NCI-H2107 (cell line): Measurements from ENCODE around the gene HACL1.
"Not testable (repeated sequence)": the region's sequence is repeated elsewhere in the genome, so short reads cannot be mapped to it uniquely, and the experiment has no call there.

Experiments used
- DNase-seq: peaks from one replicate; lab custom pipeline; 2025; lab: John Stamatoyannopoulos, UW

Gene HACL1

GRCh38 chr3:15579051-15579450, 22.3 kb downstream of the HACL1 start:
- no peak for DNase-seq

GRCh38 chr3:15578289-15578867, 23.0 kb downstream of the HACL1 start:
- DNase-seq: no peak

DNA sequence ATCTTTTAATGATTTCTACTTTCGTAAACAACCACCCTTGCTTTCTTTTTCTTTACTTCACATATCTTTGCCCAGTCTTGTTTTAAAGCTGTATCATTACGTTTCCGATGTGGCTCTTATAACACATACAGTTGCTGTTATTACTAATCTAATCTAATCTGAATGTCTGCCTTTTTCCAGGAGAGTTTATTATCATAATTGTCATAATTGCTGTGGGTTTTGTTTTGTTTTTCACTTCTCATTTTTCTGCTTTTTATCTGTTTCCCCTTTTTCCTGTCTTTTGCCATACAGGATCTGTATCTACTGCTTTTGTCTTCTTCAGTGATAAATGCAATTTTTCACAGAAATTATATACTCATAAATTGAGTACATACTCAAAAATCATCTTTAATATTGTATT, 24.9 kb downstream of the HACL1 start:
- DNase-seq: no peak

DNA sequence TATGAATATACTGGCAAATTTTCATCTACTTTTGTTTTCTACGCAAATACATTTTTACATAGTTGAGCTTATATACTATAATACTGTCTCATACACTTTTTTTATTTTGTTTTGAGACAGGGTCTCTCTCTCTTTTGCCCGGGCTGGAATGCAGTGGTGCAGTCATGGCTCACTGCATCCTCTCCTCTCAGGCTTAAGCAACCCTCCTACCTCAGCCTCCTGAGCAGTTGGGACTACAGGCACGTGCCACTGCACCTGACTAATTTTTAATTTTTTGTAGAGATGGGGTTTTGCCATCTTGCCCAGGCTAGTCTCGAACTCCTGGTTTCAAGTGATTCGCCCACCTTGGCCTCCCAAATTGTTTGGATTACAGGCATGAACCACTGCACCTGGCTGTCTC, 25.9 kb downstream of the HACL1 start:
- no peak for DNase-seq

DNA sequence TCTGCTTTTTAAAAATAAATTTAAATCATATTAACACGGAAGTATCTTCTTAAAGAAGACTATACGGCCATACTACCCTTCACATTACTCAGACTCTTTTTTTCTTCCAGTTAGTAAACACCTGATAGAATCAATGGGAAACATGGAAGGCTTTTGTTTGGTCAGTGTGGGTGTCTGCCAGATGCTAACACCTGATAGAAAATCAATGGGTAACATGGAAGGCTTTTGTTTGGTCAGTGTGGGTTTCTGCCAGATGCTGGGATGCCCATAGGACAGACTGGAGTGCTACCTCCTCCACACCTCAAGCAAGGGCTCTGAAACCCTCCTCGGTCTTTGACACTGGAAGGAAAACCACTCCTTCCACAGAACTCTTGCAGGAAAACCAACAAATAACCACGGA, 29.2 kb downstream of the HACL1 start:
- DNase-seq: no peak

- DNase-seq: no peak
These were observed 38.2 kb downstream of the HACL1 start for GRCh38 chr3:15563190-15563589.

- no peak for DNase-seq
These were observed 38.8 kb downstream of the HACL1 start for GRCh38 chr3:15562560-15562959.

GRCh38 chr3:15558581-15558980, 42.8 kb downstream of the HACL1 start:
- no peak for DNase-seq

GRCh38 chr3:15557511-15557946, 43.8 kb downstream of the HACL1 start:
- DNase-seq: no peak

DNA sequence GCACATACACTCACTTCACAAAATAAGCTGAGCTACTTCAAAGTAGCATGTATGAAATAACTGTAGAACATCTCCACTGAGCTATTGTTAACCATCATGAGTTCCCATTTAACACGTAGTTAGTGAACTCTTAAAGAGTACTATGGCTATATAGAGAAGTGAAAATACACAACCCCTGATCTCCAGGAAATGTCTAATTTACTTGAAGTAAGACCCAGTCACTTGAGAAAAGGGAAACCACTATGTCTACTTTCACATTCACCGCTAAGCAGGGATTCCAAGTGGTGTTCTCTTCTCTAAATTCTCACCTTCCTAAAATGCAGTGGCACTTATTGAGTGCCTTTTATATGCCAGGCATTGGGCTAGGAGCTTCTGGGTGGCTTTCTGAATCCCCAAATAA, 44.9 kb downstream of the HACL1 start:
- no peak for DNase-seq

- no peak for DNase-seq
These were observed 47.6 kb downstream of the HACL1 start for GRCh38 chr3:15553749-15554148.

DNA sequence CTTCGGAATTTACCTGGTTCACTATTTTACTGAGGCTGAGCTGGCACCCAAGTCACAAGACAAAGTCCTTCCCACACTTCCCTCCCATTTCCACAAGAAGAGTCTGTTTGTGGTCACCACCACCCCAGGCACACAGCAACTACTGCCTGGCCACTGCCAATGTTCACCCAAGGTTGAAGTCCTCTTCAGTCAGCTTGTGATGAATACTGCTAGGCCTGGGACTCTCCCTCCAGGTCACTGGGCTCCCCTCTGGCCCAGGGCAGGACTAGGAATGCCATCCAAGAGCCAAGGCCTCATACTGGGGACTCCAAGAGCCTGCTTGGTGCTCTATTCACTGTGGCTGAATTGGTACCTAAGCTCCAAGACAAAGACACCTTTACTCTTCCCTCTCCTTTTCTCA, 49.5 kb downstream of the HACL1 start:
- DNase-seq: no peak

DNA sequence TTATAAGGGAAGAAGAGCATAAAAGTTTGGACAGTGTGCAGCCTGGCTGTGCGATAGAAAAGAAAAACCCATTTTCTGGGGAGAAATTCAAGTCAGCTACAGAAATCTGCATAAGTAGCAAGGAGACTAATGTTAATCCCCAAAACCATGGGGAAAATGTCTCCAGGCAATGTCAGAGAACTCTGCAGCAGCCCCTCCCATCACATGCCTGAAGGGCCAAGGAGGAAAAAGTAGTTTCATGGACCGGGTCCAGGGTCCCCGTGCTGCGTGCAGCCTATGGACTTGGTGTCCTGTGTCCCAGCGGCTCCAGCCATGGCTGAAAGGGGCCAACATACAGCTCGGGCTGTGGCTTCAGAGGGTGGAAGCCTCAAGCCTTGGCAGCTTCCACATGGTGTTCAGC, 51.5 kb downstream of the HACL1 start:
- DNase-seq: no peak

GRCh38 chr3:15542614-15543013, 58.8 kb downstream of the HACL1 start:
- DNase-seq: no peak

DNA sequence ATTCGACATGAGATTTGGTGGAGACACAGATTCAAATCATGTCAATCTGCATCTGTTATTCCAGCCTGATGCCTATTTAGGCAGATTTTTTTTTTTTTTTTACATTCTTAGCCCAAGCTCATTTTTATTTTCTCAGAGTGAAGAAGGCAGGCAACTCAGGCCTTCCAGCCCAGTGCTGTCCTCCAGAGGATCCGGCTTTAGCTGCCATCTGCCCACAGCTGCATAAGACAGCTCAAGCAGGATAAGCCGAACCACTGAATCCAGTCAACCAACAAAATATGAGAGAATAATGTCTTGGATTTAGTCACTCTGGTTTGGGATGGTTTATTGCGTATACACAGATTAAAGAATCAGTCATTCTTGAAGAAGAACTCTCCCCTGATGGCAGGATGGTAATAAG, 60.0 kb downstream of the HACL1 start:
- DNase-seq: no peak

DNA sequence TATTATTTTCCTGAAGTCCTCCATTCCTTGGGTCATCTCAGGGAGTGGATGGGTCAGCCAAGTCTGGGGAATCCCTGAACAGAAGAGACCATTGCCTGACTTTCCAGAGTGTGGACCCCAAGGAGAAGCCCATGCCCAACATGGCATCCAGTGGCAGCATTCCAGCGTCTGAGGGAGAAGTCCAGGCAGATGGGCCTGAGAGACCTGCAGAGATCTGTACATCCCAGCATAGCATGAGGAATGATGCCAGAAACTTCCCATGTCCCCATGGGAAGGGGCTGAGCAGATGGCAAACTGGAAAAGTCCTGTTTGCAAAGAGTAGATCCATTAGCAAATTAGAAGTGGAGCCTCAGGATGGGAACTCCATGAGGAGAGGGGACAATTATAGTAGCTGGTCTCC, 62.3 kb downstream of the HACL1 start:
- DNase-seq: no peak

GRCh38 chr3:15538345-15538744, 63.0 kb downstream of the HACL1 start:
- DNase-seq: no peak

- no peak for DNase-seq
These were observed 64.5 kb downstream of the HACL1 start for GRCh38 chr3:15536856-15537255.

DNA sequence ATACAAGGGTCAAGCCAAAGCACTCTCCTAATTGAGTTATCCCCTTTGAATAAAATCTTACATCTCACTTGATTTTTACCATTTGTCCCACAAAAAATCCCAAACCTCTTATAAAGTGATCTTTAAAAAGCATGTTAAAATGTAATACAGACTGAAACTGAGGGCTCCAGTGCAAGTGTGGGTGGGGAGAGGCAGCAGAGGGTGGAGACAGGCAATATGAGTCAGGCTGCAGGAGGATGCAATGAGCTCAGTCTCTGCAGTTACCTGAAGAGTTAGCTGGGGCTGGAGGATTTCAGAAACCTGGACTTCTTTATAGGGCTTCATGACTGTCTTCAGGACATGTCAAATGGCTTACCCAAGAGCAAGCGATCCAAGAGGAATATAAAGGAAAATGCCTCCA, 65.6 kb downstream of the HACL1 start:
- DNase-seq: no peak

DNA sequence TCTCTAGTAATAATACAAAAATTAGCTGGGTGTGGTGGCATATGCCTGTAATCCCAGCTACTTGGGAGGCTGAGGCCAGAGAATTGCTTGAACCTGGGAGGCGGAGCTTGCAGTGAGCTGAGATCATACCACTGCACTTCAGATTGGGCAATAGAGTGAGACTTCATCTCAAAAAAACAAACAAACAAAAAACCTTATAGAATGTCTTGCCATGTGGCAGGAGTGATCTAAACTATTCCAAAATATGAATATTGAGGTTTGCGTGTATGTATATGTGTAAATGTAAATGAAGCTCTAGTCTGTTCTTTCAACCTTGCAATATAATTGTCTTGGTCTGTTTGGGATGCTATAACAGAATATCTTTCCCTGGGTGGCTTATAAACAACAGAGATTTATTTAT, 68.8 kb downstream of the HACL1 start:
- not testable (repeated sequence) for DNase-seq

DNA sequence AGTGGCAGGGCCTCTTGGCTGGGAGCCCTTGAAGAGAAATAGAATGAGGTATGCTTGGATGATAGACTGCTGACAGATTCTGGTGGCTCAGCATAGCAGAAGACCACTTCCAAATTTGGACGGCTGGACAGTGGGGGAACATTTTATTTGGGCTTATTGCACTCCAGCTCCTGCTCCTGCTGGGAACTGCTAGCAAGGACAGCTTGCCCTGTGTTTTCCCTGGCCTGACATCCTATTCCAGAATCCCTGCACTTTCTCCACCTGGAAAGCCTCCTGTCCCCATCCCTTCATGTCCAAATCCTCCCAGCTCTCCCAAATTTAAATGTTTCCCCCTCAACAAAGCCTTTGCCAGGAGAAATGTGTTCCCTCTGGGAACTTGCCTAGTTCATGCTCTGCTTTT, 70.0 kb downstream of the HACL1 start:
- DNase-seq: no peak

- DNase-seq: no peak
These were observed 72.4 kb downstream of the HACL1 start for GRCh38 chr3:15528854-15529537.

- no peak for DNase-seq
These were observed 74.3 kb downstream of the HACL1 start for GRCh38 chr3:15527031-15527459.

DNA sequence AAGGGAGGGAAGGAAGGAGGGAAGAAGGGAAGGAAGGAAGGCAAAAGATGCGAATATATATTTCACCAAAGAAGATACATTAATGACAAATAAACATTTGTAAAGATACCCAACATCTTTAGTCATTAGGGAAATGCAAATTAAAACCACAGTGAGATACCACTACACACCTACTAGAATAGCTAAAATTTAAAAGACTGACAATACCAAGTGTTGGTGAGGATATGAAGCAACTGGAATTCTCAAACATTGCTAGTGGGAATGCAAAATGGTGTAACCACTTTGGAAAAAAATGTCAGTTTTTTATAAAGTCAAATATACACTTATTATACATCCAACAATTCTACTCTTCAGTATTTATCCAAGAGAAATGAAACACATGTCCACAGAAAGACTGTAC, 75.6 kb downstream of the HACL1 start:
- no peak for DNase-seq
